ENCODE data around the gene TPRN. TPM values are rescaled to one million over a fixed set of nuclear protein-coding genes. Genes with fewer than 3 reads are reported as not detected.
A peak's percentile ranks its signal among the peaks of the same experiment; 100 is the strongest.

The TPRN gene
- total RNA-seq, 1 experiment from 2014 or later: 37.7 TPM

GRCh38 chr9:137169896-137170358 lies 30.6 kb downstream of the TPRN start, which contains the start of gene LRRC26:
LRRC26 (minus strand) TSS chr9:137170051; CDS start chr9:137169943, 108 bp downstream.
- Histone ChIP-seq H3K4me1 (peaks cover 13% of the 10 kb centered on the region), H3K4me3 (ENCODE audit: low read depth, low read length) (peak within 1 kb of the TSS; percentile 74), H3K27me3 (replicated peaks; ENCODE audit: control insufficient read depth, insufficient read depth, low read length) (peaks cover 2% of the 10 kb centered on the region; the same call in 1 of the 2 replicates), H3K36me3 (ENCODE audit: control insufficient read depth, insufficient read depth, low read length) (no peaks in the 10 kb centered on the region), H3K9me3 (no peaks in the 10 kb centered on the region)
- Mint-ChIP-seq H3K4me3 (ENCODE audit: unreplicated experiment) (peak within 1 kb of the TSS; percentile 79), H3K9me3 (ENCODE audit: unreplicated experiment) (no peaks in the 10 kb centered on the region), H3K4me1 (ENCODE audit: low read depth, unreplicated experiment) (peaks cover 6% of the 10 kb centered on the region), H3K27ac (ENCODE audit: unreplicated experiment) (no peak within 1 kb of the TSS), H3K27me3 (ENCODE audit: insufficient read depth, unreplicated experiment) (peaks cover 4% of the 10 kb centered on the region), H3K36me3 (ENCODE audit: insufficient read depth, unreplicated experiment) (peaks cover 10% of the 10 kb centered on the region)
- intact Hi-C loops (cut with micrococcal nuclease; ENCODE audit: unreplicated experiment): loop anchor here (5.0 kb wide), 1 partner anchor 43 kb away; no protein-coding TSS in a partner anchor
- DNase-seq: no peak
- CTCF ChIA-PET: interaction anchor here (2.3 to 3.1 kb wide), 3 partner anchors 20 to 67 kb away, joined by 6 to 16 read pairs (median 16); partner anchors contain the start of genes ANAPC2, RNF224 and SSNA1
- TF ChIP-seq, protein P1, sequence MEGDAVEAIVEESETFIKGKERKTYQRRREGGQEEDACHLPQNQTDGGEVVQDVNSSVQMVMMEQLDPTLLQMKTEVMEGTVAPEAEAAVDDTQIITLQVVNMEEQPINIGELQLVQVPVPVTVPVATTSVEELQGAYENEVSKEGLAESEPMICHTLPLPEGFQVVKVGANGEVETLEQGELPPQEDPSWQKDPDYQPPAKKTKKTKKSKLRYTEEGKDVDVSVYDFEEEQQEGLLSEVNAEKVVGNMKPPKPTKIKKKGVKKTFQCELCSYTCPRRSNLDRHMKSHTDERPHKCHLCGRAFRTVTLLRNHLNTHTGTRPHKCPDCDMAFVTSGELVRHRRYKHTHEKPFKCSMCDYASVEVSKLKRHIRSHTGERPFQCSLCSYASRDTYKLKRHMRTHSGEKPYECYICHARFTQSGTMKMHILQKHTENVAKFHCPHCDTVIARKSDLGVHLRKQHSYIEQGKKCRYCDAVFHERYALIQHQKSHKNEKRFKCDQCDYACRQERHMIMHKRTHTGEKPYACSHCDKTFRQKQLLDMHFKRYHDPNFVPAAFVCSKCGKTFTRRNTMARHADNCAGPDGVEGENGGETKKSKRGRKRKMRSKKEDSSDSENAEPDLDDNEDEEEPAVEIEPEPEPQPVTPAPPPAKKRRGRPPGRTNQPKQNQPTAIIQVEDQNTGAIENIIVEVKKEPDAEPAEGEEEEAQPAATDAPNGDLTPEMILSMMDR (IDR thresholded peaks at IDR 0.05; ENCODE audit: insufficient read depth in 1 of 2, low read depth in 1 of 2, low read length in 1 of 2, severe bottlenecking in 1 of 2, unreplicated experiment in 1 of 2): no peak
- BruUV-seq (replicated peaks): no TSS peak
- POLR2A ChIA-PET: interaction anchor here (1.0 to 1.3 kb wide), 2 partner anchors 19 to 43 kb away, joined by 3 read pairs; partner anchors contain the start of gene SSNA1

DNA sequence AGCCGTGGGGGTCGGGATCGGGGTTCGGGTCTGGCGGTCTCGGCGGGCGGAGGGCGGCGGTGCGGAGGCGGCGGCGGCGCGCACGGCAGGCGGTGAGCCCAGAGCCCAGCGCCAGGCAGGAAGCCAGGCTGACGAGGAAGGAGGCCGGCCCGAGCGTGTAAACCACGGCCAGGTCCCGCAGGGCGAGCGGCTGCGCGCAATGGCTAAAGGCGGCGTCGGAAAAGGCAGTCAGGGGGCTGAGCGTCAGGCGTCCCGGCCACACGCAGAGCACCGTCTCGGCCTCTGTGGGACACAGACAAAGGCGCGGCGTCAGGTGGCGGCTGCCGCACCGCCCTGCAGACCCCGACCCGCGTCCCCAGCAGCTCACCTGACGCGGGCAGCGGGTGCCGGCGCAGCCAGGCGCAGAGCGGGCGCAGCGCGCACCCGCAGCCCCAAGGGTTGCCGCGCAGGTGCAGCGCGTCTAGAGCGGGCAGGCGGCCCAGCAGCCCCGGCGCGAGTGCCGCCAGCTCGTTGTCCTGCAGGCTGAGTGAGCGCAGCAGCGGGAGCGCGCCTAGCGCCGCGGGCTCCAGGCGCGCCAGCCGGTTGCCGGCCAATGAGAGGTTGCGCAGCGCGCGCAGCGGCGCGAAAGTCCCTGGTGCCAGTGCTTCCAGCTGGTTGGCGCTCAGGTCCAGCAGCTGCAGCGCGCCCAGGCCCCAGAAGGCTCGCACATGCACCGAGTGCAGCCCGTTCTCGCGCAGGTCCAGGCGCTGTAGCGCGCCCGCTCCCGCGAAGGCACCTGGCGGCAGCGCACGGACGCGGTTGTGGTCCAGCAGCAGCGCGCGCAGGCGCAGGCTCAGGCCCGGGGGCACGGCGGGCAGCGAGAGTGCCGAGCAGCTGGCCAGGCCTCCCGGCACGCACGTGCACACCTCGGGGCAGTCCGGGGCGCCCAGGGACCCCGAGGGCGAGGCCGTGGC lies 31.4 kb downstream of the TPRN start:
- peaks cover 2% of the 10 kb centered on the region; the same call in 1 of the 2 replicates for H3K27me3 ChIP-seq (replicated peaks; ENCODE audit: control insufficient read depth, insufficient read depth, low read length)

More for the DNA sequence above, 31.4 kb downstream of the TPRN start:
- H3K4me1 ChIP-seq: peaks cover 13% of the 10 kb centered on the region
- POLR2A ChIA-PET: interaction anchor here (0.7 to 1.6 kb wide), 4 partner anchors 20 to 71 kb away, joined by 3 to 5 read pairs (median 3); partner anchors contain the start of genes SSNA1 and TPRN
- CTCF ChIA-PET: interaction anchor here (0.6 to 3.1 kb wide), 4 partner anchors 20 to 68 kb away, joined by 3 to 16 read pairs (median 11); partner anchors contain the start of genes ANAPC2, RNF224 and SSNA1
- H3K36me3 ChIP-seq (ENCODE audit: control insufficient read depth, insufficient read depth, low read length): no peaks in the 10 kb centered on the region
- peaks cover 4% of the 10 kb centered on the region for H3K27me3 Mint-ChIP-seq (ENCODE audit: insufficient read depth, unreplicated experiment)
- no peak overlapping the region for H3K27ac Mint-ChIP-seq (ENCODE audit: unreplicated experiment)
- TF ChIP-seq, protein P1 (IDR thresholded peaks at IDR 0.05; ENCODE audit: insufficient read depth in 1 of 2, low read depth in 1 of 2, low read length in 1 of 2, severe bottlenecking in 1 of 2, unreplicated experiment in 1 of 2): no peak
- H3K4me1 Mint-ChIP-seq (ENCODE audit: low read depth, unreplicated experiment): peaks cover 6% of the 10 kb centered on the region
- H3K4me3 Mint-ChIP-seq (ENCODE audit: unreplicated experiment): peak overlapping the region; percentile 79
- H3K4me3 ChIP-seq (ENCODE audit: low read depth, low read length): peak overlapping the region; percentile 74
- H3K36me3 Mint-ChIP-seq (ENCODE audit: insufficient read depth, unreplicated experiment): peaks cover 10% of the 10 kb centered on the region
- no peaks in the 10 kb centered on the region for H3K9me3 Mint-ChIP-seq (ENCODE audit: unreplicated experiment)
- intact Hi-C loops (cut with micrococcal nuclease; ENCODE audit: unreplicated experiment): loop anchor here (5.0 kb wide), 1 partner anchor 42 kb away; no protein-coding TSS in a partner anchor
- peak; percentile 75 to 76 for DNase-seq
- no TSS peak for BruUV-seq (replicated peaks)
- no peaks in the 10 kb centered on the region for H3K9me3 ChIP-seq
